GM18508 (cell line): ENCODE results near the gene LAPTM5.

Source experiments
- ATAC-seq: cut with Tn5 transposase; IDR thresholded peaks from one replicate; pipeline ENCODE4 v1.9.1; 2021; ENCODE audit warnings: moderate number of reproducible peaks; ENCODE audit not compliant: insufficient read depth, unreplicated experiment

Gene LAPTM5

DNA sequence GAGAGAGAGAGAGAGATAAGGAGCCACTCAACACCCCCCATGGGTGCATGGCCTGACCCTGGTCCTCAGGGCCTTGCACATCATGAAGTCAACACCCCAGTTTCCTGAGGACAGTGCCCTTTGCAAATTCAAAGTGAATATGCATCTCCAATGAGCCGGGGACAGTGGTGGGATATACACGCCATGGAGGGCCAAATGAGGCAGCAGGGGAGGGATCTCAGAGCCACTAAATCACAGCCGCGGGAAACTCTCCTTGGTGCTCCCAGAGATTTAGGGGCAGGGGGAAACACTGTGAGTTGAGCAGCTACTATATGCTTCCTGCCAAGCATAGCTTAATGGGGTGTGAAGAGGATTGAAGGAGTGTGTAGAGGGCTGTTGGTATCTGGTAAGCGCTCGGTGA, 69.7 kb downstream of the LAPTM5 start:
- ATAC-seq = no peak

GRCh38 chr1:30686236-30686935, 71.2 kb downstream of the LAPTM5 start:
- no peak for ATAC-seq

DNA sequence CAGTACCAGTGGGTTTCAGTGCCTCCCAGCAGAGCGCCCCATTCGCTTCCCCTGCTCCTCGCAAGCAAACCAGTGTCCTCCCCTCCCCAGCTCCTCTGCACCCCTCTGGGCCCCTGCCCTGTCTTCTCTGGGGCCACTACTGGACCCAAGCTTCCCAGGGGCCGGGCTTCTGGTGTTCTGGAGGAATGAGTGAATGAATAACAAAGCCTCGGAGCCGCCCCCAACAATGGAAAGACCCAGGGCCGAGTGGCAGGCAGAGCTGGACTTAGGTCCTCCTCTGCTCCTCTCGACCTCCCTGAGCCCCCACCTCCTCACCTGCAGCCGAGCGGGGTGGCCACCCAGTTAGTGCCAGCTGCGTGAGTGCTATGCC, 71.8 kb downstream of the LAPTM5 start:
- no peak for ATAC-seq

GRCh38 chr1:30684881-30685795, 72.4 kb downstream of the LAPTM5 start:
- no peak for ATAC-seq

DNA sequence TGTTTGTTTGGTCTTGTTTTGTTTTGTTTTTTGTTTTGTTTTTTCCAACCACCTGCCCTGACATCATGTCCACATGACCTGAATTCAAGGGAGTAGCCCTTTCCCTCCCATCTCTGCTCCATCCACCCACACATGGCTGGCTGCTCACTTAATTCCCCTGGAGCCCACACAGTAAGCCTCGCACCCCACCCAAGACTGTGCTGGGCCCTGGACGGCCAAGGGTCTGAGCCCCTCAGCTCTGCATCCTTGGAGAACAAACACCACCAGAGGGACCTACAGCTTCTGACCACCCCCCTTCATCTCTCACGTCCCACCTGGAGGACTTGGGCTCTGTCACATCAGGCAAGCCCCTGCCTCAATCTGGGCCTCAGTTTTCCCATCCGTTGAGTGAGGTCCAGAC, 73.3 kb downstream of the LAPTM5 start:
- ATAC-seq = no peak

DNA sequence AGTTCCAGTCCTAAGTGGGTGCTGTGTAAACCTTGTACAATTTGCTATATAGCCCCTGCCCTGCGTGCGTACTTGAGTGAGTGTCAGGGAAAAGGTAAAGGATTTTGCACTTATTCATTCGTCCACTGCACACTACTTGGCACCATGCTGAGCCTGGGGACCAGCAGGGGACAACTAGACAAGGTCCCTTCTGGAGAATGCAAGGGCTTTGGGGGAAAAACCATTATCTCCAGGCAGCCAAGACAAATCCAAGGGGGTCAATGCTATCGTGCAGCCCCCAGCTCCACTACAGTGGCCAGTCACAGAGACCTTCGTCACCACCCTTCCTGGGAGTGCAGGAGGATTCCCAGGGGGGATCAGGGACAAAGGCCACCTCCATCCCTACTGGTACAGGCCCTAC, 73.9 kb downstream of the LAPTM5 start:
- no peak for ATAC-seq
